NCI-H1930 (cell line): ENCODE results near the gene CD14.
"Not testable (repeated sequence)": the region's sequence is repeated elsewhere in the genome, so short reads cannot be mapped to it uniquely, and the experiment has no call there.

Experiments
- DNase-seq, 2 experiments: peaks; one replicate each; lab custom pipeline; 2025; lab: John Stamatoyannopoulos, UW

Gene CD14

DNA sequence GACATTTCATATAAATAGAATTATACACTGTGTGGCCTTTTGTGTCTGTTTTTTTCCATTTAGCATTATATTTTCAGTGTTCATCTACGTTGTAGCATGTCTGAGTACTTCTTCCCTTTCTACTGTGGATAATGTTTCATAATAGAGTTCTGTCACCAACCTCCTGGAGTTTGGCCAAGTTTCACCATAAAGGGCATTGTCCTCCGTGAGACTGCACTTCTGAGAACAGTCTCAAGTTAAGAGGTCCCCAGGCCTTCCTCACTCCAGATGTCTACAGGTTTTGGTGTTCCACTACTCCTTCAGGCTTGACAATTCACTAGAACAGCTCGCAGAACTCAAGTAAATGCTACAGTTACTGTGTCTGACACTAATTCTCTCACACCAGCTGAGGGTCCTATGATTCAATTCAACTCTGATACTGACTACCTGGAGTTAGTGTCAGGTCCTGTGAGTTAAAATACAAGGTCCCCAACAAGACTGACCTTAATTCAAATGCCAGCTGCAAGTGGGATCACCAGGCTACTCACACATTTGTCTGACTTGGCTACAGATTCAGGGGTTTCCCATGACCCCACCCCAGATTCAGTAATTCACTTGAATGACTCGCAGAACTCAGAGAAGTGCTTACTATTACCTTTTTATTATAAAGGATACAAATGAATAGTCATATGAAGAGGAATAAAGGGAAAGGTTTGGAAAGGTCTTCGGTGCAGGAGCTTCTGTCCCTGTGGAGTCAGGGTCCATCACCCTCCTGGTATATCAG lies 37.3 kb downstream of the CD14 start:
- DNase-seq = no peak

DNA sequence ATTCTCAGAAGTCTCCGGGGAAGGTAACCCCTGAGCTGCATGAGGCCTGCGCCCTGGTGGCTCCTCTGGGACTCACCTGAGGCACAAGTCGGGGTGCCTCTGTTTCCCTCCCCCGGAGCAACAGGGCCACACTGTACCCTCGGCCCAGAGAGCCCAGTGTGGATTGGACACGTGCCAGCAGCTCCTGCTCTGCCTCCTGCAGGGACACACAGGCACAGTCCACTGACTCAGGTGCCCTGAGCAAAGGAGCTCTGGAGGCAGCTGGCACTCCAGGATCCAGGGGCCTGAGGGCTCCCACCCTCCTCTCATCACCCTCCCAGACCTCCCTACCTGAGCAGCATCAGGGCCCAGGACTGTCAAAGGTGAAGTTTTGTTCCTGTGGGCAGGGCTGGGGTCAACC lies 38.8 kb downstream of the CD14 start:
- DNase-seq = no peak

DNA sequence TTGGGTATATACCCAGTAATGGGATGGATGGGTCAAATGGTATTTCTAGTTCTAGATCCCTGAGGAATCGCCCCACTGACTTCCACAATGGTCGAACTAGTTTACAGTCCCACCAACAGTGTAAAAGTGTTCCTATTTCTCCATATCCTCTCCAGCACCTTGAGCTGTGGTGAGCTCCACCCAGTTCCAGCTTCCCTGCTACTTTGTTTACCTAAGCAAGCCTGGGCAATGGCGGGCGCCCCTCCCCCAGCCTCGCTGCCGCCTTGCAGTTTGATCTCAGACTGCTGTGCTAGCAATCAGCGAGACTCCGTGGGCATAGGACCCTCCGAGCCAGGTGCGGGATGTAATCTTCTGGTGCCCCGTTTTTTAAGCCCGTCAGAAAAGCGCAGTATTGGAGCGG lies 39.9 kb downstream of the CD14 start:
- not testable (repeated sequence) for DNase-seq

DNA sequence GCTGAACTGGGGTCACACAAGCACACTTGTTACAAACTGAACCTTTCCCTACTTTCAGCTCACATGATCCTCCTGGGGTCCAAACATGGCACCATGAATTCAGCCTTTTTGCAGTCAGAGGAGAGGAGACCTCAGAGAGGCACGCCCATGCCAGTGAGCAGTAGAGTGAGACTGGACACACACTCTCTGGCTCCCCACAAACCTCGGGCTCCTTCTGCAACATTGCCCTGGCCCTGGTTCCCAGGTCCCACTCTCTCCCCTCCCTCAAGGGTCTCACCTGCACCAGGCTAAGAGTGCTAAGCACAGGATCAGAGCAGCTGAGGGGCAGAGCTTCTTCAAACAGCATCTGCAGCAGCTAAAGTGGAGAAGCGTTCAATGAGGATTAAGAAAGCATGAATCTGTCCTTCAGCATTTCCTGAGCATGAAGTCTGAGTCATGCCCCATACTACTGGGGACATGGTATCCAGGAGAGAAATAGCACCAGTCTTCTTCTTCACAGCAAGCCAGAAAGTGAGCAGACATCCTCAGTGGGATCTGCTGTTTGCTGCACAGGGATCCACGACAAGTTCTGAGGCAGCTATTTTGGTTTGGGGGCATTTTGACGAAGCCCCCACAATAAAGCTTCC lies 41.1 kb downstream of the CD14 start:
- DNase-seq = no peak

DNA sequence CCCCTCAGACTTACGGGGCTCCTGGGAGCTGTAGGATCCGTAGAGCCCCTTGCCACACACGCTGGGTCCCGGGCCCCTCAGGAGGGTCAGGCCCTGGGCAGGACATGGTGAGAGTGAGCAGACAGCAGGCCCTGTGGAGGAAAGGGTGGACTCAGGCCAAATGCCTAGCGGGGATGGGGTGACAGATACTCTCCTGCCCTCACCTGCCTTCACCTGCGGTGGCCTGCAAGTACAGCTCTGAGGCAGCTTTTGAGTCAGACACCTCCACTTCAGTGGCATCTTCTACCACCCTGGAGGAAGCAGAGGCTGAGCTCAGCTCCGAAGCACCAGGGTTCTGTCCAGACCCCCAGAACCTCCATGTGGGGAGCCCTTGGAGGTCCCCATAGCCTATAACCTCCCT lies 42.1 kb downstream of the CD14 start:
- no peak for DNase-seq

DNA sequence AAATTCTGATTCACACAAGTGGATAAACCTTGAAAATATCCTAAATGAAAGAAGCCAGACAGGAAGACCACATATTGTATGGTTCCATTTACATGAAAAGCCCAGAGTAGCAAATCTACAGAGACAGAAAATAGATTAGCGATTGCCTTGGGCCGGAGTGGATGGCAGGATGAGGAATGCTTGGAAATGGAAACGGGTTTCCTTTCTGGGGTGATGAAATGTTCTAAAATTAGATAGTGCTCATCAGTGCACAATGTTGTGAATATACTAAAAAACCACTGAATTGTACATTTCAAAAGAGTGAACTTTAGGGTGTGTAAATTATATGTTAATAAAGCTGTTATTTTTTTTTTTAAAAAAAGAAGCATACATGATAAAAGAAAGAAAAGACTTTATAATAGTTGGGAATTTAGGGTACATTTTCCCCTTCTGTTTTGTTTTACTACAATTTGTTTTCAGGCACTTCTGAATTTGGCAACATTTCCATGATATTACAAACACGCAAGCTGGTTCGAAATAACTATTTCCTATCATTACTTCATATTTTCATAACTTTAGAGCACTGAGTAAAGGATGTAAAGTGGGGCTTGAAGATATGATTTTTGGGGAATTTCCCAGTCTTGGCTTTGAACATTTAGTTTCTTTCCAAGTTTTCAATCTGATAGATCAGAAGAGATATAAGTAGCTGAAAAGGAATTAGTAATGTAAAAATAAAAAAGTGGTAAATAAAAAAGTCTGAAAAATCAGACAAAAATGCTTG lies 44.5 kb downstream of the CD14 start:
- no peak for DNase-seq

DNA sequence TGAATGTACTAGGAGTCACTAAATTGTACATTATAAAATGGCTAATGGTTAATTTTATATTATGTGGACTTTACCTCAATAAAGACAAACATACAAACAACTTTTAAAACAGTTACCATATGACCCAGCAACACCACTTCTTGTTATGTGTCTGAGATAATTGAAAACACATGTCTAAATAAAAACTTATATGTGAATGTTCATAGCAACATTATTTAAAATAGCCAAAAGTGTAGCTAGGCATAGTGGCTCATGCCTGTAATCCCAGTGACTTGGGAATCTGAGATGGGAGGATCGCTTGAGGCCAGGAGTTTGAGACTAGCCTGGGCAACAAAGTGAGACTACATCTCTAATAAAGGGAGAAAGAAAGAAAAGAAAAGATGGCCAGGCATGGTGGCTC lies 45.5 kb downstream of the CD14 start:
- no peak for DNase-seq
